ENCODE results near the gene PCNX3.

The PCNX3 gene

GRCh38 chr11:65585396-65586246 lies 30.0 kb upstream of the PCNX3 start:
- TF ChIP-seq, protein P1, sequence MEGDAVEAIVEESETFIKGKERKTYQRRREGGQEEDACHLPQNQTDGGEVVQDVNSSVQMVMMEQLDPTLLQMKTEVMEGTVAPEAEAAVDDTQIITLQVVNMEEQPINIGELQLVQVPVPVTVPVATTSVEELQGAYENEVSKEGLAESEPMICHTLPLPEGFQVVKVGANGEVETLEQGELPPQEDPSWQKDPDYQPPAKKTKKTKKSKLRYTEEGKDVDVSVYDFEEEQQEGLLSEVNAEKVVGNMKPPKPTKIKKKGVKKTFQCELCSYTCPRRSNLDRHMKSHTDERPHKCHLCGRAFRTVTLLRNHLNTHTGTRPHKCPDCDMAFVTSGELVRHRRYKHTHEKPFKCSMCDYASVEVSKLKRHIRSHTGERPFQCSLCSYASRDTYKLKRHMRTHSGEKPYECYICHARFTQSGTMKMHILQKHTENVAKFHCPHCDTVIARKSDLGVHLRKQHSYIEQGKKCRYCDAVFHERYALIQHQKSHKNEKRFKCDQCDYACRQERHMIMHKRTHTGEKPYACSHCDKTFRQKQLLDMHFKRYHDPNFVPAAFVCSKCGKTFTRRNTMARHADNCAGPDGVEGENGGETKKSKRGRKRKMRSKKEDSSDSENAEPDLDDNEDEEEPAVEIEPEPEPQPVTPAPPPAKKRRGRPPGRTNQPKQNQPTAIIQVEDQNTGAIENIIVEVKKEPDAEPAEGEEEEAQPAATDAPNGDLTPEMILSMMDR (IDR thresholded peaks at IDR 0.05; ENCODE audit: low read depth, low read length) = no peak

GRCh38 chr11:65586247-65586630 lies 29.3 kb upstream of the PCNX3 start:
- no peak for DNase-seq (ENCODE audit: low read depth in 2 of 2)
- no peak overlapping the region for H3K4me3 ChIP-seq (replicated peaks in 1 of 2; ENCODE audit: low read depth in 2 of 2, low read length in 2 of 2)
- TF ChIP-seq, protein P1 (IDR thresholded peaks at IDR 0.05; ENCODE audit: low read depth, low read length) = no peak

More at GRCh38 chr11:65585396-65586246, 30.0 kb upstream of the PCNX3 start:
- H3K4me3 ChIP-seq (replicated peaks in 1 of 2; ENCODE audit: low read depth in 2 of 2, low read length in 2 of 2) = no peak overlapping the region
- DNase-seq (ENCODE audit: low read depth in 2 of 2) = no peak

GRCh38 chr11:65586676-65587075 lies 28.9 kb upstream of the PCNX3 start:
- TF ChIP-seq, protein P1 (IDR thresholded peaks at IDR 0.05; ENCODE audit: low read depth, low read length) = no peak
- H3K4me3 ChIP-seq (replicated peaks in 1 of 2; ENCODE audit: low read depth in 2 of 2, low read length in 2 of 2) = no peak overlapping the region
- DNase-seq (ENCODE audit: low read depth in 2 of 2) = peak; percentile 21 to 79

- TF ChIP-seq, protein P1 (IDR thresholded peaks at IDR 0.05; ENCODE audit: low read depth, low read length) = peak; percentile 62
- peak; percentile 62 to 73 for DNase-seq (ENCODE audit: low read depth in 2 of 2)
- H3K4me3 ChIP-seq (replicated peaks in 1 of 2; ENCODE audit: low read depth in 2 of 2, low read length in 2 of 2) = no peak overlapping the region
Observed at GRCh38 chr11:65588199-65589054, 27.1 kb upstream of the PCNX3 start.

- no peak for DNase-seq (ENCODE audit: low read depth in 2 of 2)
- H3K4me3 ChIP-seq (replicated peaks in 1 of 2; ENCODE audit: low read depth in 2 of 2, low read length in 2 of 2) = no peak overlapping the region
- TF ChIP-seq, protein P1 (IDR thresholded peaks at IDR 0.05; ENCODE audit: low read depth, low read length) = no peak
Observed at GRCh38 chr11:65589444-65590239, 25.9 kb upstream of the PCNX3 start.

GRCh38 chr11:65590240-65590738 lies 25.3 kb upstream of the PCNX3 start:
- DNase-seq (ENCODE audit: low read depth in 2 of 2) = peak; percentile 31 to 47
- TF ChIP-seq, protein P1 (IDR thresholded peaks at IDR 0.05; ENCODE audit: low read depth, low read length) = no peak
- H3K4me3 ChIP-seq (replicated peaks in 1 of 2; ENCODE audit: low read depth in 2 of 2, low read length in 2 of 2) = no peak overlapping the region
